Astrocyte (in vitro differentiated cells and primary cell): ENCODE measurements around the gene PPIP5K1.

Source experiments
- EZH2 ChIP-seq: IDR thresholded peaks from 2 replicates; pipeline ENCODE4 v1.6.1; 2012; ENCODE audit warnings: mild to moderate bottlenecking, low read length, inconsistent platforms; ENCODE audit not compliant: insufficient read depth
- TF ChIP-seq, protein P1 (sequence below): IDR thresholded peaks from 2 replicates; pipeline ENCODE4 v1.5.1; 2011; ENCODE audit warnings: low read depth, mild to moderate bottlenecking, inconsistent platforms, low read length, moderate library complexity; ENCODE audit not compliant: insufficient read depth

DNA sequence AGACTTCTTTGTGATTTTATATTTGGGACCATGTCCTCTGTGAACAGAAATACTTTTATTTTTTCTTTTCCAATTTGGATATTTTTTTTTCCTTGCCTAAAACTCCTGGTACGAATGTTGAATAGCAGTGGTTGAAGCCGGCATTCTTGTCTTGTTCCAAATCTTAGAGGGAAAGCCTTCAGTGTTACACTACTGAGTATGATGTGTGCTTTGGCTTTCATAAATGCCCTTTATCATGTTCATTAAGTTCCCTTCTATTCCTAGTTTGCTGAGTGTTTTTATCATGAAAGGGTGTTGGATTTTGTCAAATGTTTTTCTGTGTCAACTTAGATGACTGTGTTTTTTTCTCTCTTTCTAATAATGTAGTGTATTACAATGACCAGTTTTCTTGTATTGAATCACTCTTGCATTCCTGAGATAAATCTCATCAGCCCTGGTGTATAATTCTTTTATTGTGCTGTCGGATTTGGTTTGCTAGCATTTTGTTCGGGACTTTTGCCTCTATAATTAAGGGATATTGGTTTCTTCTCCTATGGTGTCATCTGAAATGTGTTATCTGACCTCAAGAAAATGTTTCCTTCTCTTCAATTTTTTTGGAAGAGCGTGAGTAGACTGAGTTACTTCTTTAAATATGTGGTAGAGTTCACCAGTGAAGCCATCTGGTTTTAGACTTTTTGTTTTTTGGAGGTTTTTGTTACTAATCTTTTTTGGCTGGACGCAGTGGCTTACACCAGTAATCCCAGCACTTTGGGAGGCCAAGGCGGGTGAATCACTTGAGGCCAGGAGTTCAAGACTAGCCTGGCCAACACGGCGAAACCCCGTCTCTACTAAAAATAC is 39.3 kb downstream of the PPIP5K1 start:
- TF ChIP-seq, protein P1, sequence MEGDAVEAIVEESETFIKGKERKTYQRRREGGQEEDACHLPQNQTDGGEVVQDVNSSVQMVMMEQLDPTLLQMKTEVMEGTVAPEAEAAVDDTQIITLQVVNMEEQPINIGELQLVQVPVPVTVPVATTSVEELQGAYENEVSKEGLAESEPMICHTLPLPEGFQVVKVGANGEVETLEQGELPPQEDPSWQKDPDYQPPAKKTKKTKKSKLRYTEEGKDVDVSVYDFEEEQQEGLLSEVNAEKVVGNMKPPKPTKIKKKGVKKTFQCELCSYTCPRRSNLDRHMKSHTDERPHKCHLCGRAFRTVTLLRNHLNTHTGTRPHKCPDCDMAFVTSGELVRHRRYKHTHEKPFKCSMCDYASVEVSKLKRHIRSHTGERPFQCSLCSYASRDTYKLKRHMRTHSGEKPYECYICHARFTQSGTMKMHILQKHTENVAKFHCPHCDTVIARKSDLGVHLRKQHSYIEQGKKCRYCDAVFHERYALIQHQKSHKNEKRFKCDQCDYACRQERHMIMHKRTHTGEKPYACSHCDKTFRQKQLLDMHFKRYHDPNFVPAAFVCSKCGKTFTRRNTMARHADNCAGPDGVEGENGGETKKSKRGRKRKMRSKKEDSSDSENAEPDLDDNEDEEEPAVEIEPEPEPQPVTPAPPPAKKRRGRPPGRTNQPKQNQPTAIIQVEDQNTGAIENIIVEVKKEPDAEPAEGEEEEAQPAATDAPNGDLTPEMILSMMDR = no peak
- no peak for TF ChIP-seq EZH2
